Stomach (tissue), 9 donors: ENCODE data around the gene AVL9. TPM values are rescaled to one million over a fixed set of nuclear protein-coding genes. Genes with fewer than 3 reads are reported as not detected.

Experiments
- DNase-seq, 2 donors: peaks; one replicate each; pipeline versions ENCODE4 v3.0.0 to v3.0.0-alpha.2; 2013 to 2019
- H3K27ac ChIP-seq, 5 donors: fragments of 200-600 bp in 4 of 5; sonication (generic) in 4 of 5; one replicate each; pipeline ENCODE4 v1.5.1; 2013 to 2019; ENCODE audit warnings: mild to moderate bottlenecking in 1 of 5, moderate library complexity in 1 of 5
- H3K27me3 ChIP-seq, 3 donors: fragments of 200-600 bp; sonication (generic); one replicate each; pipeline ENCODE4 v1.5.1; 2017 to 2019; ENCODE audit warnings: mixed run types in 1 of 3
- H3K36me3 ChIP-seq, 4 donors: fragments of 200-600 bp; sonication (generic); 1 replicate in 3 of 4; 2 replicates in 1 of 4; pipeline ENCODE4 v1.5.1; 2016 to 2019
- H3K4me1 ChIP-seq, 4 donors: fragments of 200-600 bp; sonication (generic); one replicate each; pipeline ENCODE4 v1.5.1; 2016 to 2019
- H3K4me3 ChIP-seq, 4 donors: fragments of 200-600 bp; sonication (generic) in 3 of 4; one replicate each; pipeline ENCODE4 v1.5.1; 2016 to 2019; ENCODE audit warnings: mild to moderate bottlenecking in 1 of 4
- H3K9me3 ChIP-seq, 4 donors: fragments of 200-600 bp; sonication (generic); one replicate each; pipeline ENCODE4 v1.5.1; 2016 to 2019
- CTCF ChIP-seq, 7 experiments: fragments of 450-650 bp in 4 of 7; fragments of 200-600 bp in 3 of 7; sonication (generic) in 3 of 7; IDR thresholded peaks; one replicate each; pipeline ENCODE4 v1.5.1; 2016 to 2019; ENCODE audit warnings: antibody characterized with exemption in 7 of 7, control low read depth in 2 of 7, mild to moderate bottlenecking in 1 of 7
- EP300 ChIP-seq: sonication (generic); formaldehyde crosslinking; IDR thresholded peaks from one replicate; pipeline ENCODE4 v1.6.1; 2017; ENCODE audit warnings: antibody characterized with exemption
- POLR2A ChIP-seq, 4 donors: fragments of 450-650 bp; IDR thresholded peaks; one replicate each; pipeline ENCODE4 v1.6.1; 2016; ENCODE audit warnings: antibody characterized with exemption in 4 of 4, control low read depth in 2 of 4, mild to moderate bottlenecking in 1 of 4, moderate library complexity in 1 of 4
- POLR2AphosphoS5 ChIP-seq, 3 donors: sonication (generic); formaldehyde crosslinking; IDR thresholded peaks; one replicate each; pipeline ENCODE4 v1.6.1; 2016; ENCODE audit warnings: antibody characterized with exemption in 3 of 3
- WGBS, 5 donors: extraction: QIAGEN DNeasy Blood & Tissue Kit in 3 of 5; methylation state at CpG; one replicate each; pipeline versions ENCODE4 v1.1.5 to v1.1.7; 2013 to 2018; 5-methylcytosine and 5-hydroxymethylcytosine counted together
- intact Hi-C: fragments of 100-400 bp; cut with DNase I; formaldehyde crosslinking; loops from one replicate; pipeline ENCODE4 v1.15.1; 2023; ENCODE audit warnings: low total_unique reads
- polyA plus RNA-seq, 3 donors: library from polyadenylated mRNA; stranded (reverse); fragments of 200-250 nt; gene quantifications; one replicate each; pipeline ENCODE4 v1.2.3, GENCODE V29; 2013
- total RNA-seq, 5 donors: library from RNA; depleted of rRNA; stranded (reverse); fragments of >200 nt; gene quantifications; one replicate each; pipeline versions ENCODE4 v1.1.0 to v1.2.3, GENCODE V29; 2014 to 2016
- donor health status: healthy with polysubstance abuse.
- donor health status: Bipolar disorder and iron deficiency.
- donor health status: healthy.

AVL9 gene
- total and polyA plus RNA-seq, 8 donors: 7.2 to 197 (median 36.4) TPM

GRCh38 chr7:32474008-32474407 is 21.3 kb upstream of the AVL9 start:
- Histone ChIP-seq H3K4me1 (no peaks in the 10 kb centered on the region), H3K9me3 (no peaks in the 10 kb centered on the region), H3K4me3 (no peak overlapping the region), H3K27me3 (no peaks in the 10 kb centered on the region), H3K36me3 (no peaks in the 10 kb centered on the region), H3K27ac (no peak overlapping the region)
- TF ChIP-seq EP300 (no peak), POLR2A (IDR thresholded peaks at IDR 0.05) (no peak), POLR2AphosphoS5 (IDR thresholded peaks at IDR 0.05) (no peak), CTCF (IDR thresholded peaks at IDR 0.05) (no peak)
- DNase-seq: no peak
- WGBS, 5 donors: 68 to 85% (median 77%) methylated on average over 1 of the region's 1 CpG
- intact Hi-C loops: loop anchor here (10.0 kb wide), 1 partner anchor 729 kb away; no protein-coding TSS in a partner anchor

GRCh38 chr7:32476816-32477648 is 18.3 kb upstream of the AVL9 start:
- H3K4me1 ChIP-seq: no peaks in the 10 kb centered on the region
- no peak overlapping the region for H3K4me3 ChIP-seq
- no peak for DNase-seq
- no peaks in the 10 kb centered on the region for H3K9me3 ChIP-seq
- TF ChIP-seq POLR2A (IDR thresholded peaks at IDR 0.05): no peak
- TF ChIP-seq POLR2AphosphoS5 (IDR thresholded peaks at IDR 0.05): no peak
- TF ChIP-seq EP300: no peak
- no peak for TF ChIP-seq CTCF (IDR thresholded peaks at IDR 0.05)
- WGBS, 5 donors: 47 to 70% (median 63%) methylated on average over 3 of the region's 3 CpGs
- H3K36me3 ChIP-seq: no peaks in the 10 kb centered on the region
- no peaks in the 10 kb centered on the region for H3K27me3 ChIP-seq
- intact Hi-C loops: loop anchor here (10.0 kb wide), 1 partner anchor 732 kb away; no protein-coding TSS in a partner anchor
- no peak overlapping the region for H3K27ac ChIP-seq

GRCh38 chr7:32477649-32477980 is 17.7 kb upstream of the AVL9 start:
- 91 to 100% (median 92%) methylated on average over 1 of the region's 1 CpG for WGBS, 5 donors
- intact Hi-C loops: loop anchor here (10.0 kb wide), 1 partner anchor 733 kb away; no protein-coding TSS in a partner anchor
- H3K36me3 ChIP-seq: no peaks in the 10 kb centered on the region
- H3K27ac ChIP-seq: no peak overlapping the region
- no peaks in the 10 kb centered on the region for H3K27me3 ChIP-seq
- H3K4me1 ChIP-seq: no peaks in the 10 kb centered on the region
- TF ChIP-seq EP300 (no peak), CTCF (IDR thresholded peaks at IDR 0.05) (no peak), POLR2A (IDR thresholded peaks at IDR 0.05) (no peak), POLR2AphosphoS5 (IDR thresholded peaks at IDR 0.05) (no peak)
- no peak overlapping the region for H3K4me3 ChIP-seq
- H3K9me3 ChIP-seq: no peaks in the 10 kb centered on the region
- DNase-seq: no peak

- intact Hi-C loops: loop anchor here (10.0 kb wide), 1 partner anchor 735 kb away; no protein-coding TSS in a partner anchor
- Histone ChIP-seq H3K27ac (no peak overlapping the region), H3K36me3 (peaks cover 0 to 5% (median 2%) of the 10 kb centered on the region in 4 donors), H3K4me1 (no peaks in the 10 kb centered on the region), H3K27me3 (no peaks in the 10 kb centered on the region), H3K9me3 (no peaks in the 10 kb centered on the region), H3K4me3 (no peak overlapping the region)
- 68 to 89% (median 70%) methylated on average over 2 of the region's 2 CpGs for WGBS, 5 donors
- no peak for TF ChIP-seq POLR2A (IDR thresholded peaks at IDR 0.05)
- TF ChIP-seq POLR2AphosphoS5 (IDR thresholded peaks at IDR 0.05): no peak
- peak in 5 of 7 experiments; percentile 30 to 71 (median 49) for TF ChIP-seq CTCF (IDR thresholded peaks at IDR 0.05)
- DNase-seq: peak in 1 of 2 donors; percentile 75
Observed at GRCh38 chr7:32479574-32480200, 15.6 kb upstream of the AVL9 start.
